Suprapubic skin (tissue), 3 donors: ENCODE data around the gene ORMDL3.

Experiments used
- POLR2AphosphoS5 ChIP-seq, 3 donors: sonication (generic); formaldehyde crosslinking; IDR thresholded peaks; one replicate each; pipeline ENCODE4 v1.6.1; 2017; ENCODE audit warnings: antibody characterized with exemption in 3 of 3
- TF ChIP-seq, protein P1 (sequence below), 2 donors: fragments of 200-600 bp in 1 of 2; fragments of 450-650 bp in 1 of 2; sonication (generic) in 1 of 2; IDR thresholded peaks; one replicate each; pipeline ENCODE4 v1.5.1; 2016 to 2019; ENCODE audit warnings: antibody characterized with exemption in 2 of 2, mild to moderate bottlenecking in 1 of 2, moderate library complexity in 1 of 2

DNA sequence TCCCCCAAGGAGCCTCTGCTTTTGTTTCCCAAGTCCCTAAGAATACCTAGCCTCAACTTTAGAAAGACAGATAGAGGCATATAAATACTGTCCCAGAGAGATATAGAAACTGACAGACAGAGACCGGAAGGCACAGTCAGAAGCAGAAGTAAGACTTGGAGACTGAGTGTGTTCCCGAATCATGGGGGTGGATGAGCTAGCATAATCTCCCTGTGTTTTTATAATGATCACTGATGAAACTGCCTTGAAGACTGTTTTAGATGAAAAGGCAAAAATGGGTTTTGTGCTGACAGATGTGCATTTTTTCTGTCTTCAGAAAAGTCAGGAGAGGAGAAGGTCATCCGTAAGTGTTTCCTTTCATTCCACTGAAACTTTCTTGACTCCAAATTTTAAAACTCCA is 44.9 kb upstream of the ORMDL3 start:
- TF ChIP-seq, protein P1, sequence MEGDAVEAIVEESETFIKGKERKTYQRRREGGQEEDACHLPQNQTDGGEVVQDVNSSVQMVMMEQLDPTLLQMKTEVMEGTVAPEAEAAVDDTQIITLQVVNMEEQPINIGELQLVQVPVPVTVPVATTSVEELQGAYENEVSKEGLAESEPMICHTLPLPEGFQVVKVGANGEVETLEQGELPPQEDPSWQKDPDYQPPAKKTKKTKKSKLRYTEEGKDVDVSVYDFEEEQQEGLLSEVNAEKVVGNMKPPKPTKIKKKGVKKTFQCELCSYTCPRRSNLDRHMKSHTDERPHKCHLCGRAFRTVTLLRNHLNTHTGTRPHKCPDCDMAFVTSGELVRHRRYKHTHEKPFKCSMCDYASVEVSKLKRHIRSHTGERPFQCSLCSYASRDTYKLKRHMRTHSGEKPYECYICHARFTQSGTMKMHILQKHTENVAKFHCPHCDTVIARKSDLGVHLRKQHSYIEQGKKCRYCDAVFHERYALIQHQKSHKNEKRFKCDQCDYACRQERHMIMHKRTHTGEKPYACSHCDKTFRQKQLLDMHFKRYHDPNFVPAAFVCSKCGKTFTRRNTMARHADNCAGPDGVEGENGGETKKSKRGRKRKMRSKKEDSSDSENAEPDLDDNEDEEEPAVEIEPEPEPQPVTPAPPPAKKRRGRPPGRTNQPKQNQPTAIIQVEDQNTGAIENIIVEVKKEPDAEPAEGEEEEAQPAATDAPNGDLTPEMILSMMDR (IDR thresholded peaks at IDR 0.05): no peak
- no peak for TF ChIP-seq POLR2AphosphoS5 (IDR thresholded peaks at IDR 0.05)
